Kidney (tissue), 14 donors: ENCODE results near the gene ILK. TPM values are rescaled to one million over a fixed set of nuclear protein-coding genes. Genes with fewer than 3 reads are reported as not detected.

Experiments used
- DNase-seq, 5 donors: peaks; one replicate each; pipeline ENCODE4 v3.0.0-alpha.2; 2013 to 2020
- FAIRE-seq: peaks from 2 replicates; lab custom pipeline; 2012; peaks lifted over from hg19 to GRCh38; lab: Jason Lieb, UNC
- H3K27ac ChIP-seq, 2 donors: one replicate each; pipeline ENCODE4 v1.7.0; 2013; ENCODE audit warnings: low read depth in 2 of 2, low read length in 2 of 2, inconsistent platforms in 1 of 2
- H3K27me3 ChIP-seq: one replicate; pipeline ENCODE4 v1.7.1; 2013; ENCODE audit warnings: low read length, inconsistent platforms; ENCODE audit not compliant: control insufficient read depth, insufficient read depth
- H3K36me3 ChIP-seq, 3 donors: one replicate each; pipeline versions ENCODE4 v1.7.0 to v1.7.1; 2013; ENCODE audit warnings: low read length in 3 of 3, control low read depth in 1 of 3, inconsistent platforms in 1 of 3; ENCODE audit not compliant: insufficient read depth in 3 of 3, control insufficient read depth in 2 of 3
- H3K4me1 ChIP-seq, 3 donors: one replicate each; pipeline versions ENCODE4 v1.7.0 to v1.7.1; 2013; ENCODE audit warnings: low read length in 3 of 3, inconsistent platforms in 1 of 3, low read depth in 1 of 3; ENCODE audit not compliant: control insufficient read depth in 2 of 3, insufficient read depth in 2 of 3
- H3K4me3 ChIP-seq, 3 donors: one replicate each; pipeline versions ENCODE4 v1.7.0 to v1.8.1; 2013; ENCODE audit warnings: low read length in 3 of 3, control low read depth in 1 of 3, inconsistent platforms in 1 of 3
- H3K9ac ChIP-seq, 3 donors: one replicate each; pipeline versions ENCODE4 v1.7.0 to v1.7.1; 2013; ENCODE audit warnings: low read length in 3 of 3, control low read depth in 1 of 3, inconsistent platforms in 1 of 3
- H3K9me3 ChIP-seq, 3 donors: one replicate each; pipeline versions ENCODE4 v1.7.0 to v1.7.1; 2013; ENCODE audit warnings: low read length in 3 of 3, control low read depth in 1 of 3, inconsistent platforms in 1 of 3; ENCODE audit not compliant: control insufficient read depth in 2 of 3, insufficient read depth in 1 of 3
- CTCF ChIP-seq: IDR thresholded peaks from 3 replicates; pipeline ENCODE4 v1.5.1; 2012; ENCODE audit warnings: mild to moderate bottlenecking, moderate library complexity, borderline replicate concordance; ENCODE audit not compliant: insufficient read depth; ENCODE audit errors: extremely low read depth
- intact Hi-C: fragments of 100-400 bp; cut with DNase I; formaldehyde crosslinking; loops from one replicate; pipeline ENCODE4 v1.11.1; 2022
- polyA plus RNA-seq: library from polyadenylated mRNA; stranded (reverse); fragments of 350-450 nt; fragmentation: Illumina TruSeq; extraction: RNeasy Lipid Tissue Mini Kit (QIAGEN cat#74804); gene quantifications from one replicate; pipeline ENCODE4 v1.2.3, GENCODE V29; 2014; ENCODE audit warnings: low read depth, low replicate concordance; ENCODE audit not compliant: insufficient read depth
- total RNA-seq: library from RNA; stranded (reverse); fragmentation: NEBNext Ultra II Directional; extraction: Animal tissue kit (Norgen Biotek cat#: 25700); gene quantifications from one replicate; pipeline ENCODE4 v1.2.1, GENCODE V29; 2021
- donor health status: control.
- donor health status: control.
- donor health status: control.
- donor health status: control.
- donor health status: control.
- donor health status: DM: yes; HTN: yes; CAD: no.
- donor health status: Normal renal cell carcinoma (clear cell type).

Gene ILK
- total and polyA plus RNA-seq, 2 donors from 2014 or later = 149 to 170 TPM

- Histone ChIP-seq H3K27me3 (no peaks in the 10 kb centered on the region), H3K4me3 (no peak overlapping the region), H3K4me1 (peaks cover 5 to 44% (median 31%) of the 10 kb centered on the region in 3 donors), H3K36me3 (peaks cover 20 to 37% (median 27%) of the 10 kb centered on the region in 3 donors), H3K27ac (peak overlapping the region in 1 of 2 donors; percentile 16), H3K9me3 (no peaks in the 10 kb centered on the region), H3K9ac (no peak overlapping the region)
- TF ChIP-seq CTCF = no peak
- intact Hi-C loops = no loop called here
- FAIRE-seq (no peak), DNase-seq (peak in 3 of 5 donors; percentile 8 to 49 (median 40))
Observed at GRCh38 chr11:6608726-6609501, 5.3 kb downstream of the ILK start.

GRCh38 chr11:6609502-6610015 is 6.0 kb downstream of the ILK start:
- intact Hi-C loops = no loop called here
- TF ChIP-seq CTCF = no peak
- no peak overlapping the region for H3K4me3 ChIP-seq
- no peak overlapping the region for H3K9ac ChIP-seq
- peak in 2 of 5 donors; percentile 5 to 24 for DNase-seq
- H3K27ac ChIP-seq = peak overlapping the region in 1 of 2 donors; percentile 5
- H3K9me3 ChIP-seq = no peaks in the 10 kb centered on the region
- no peak for FAIRE-seq
- H3K27me3 ChIP-seq = no peaks in the 10 kb centered on the region
- H3K4me1 ChIP-seq = peaks cover 5 to 41% (median 31%) of the 10 kb centered on the region in 3 donors
- H3K36me3 ChIP-seq = peaks cover 20 to 39% (median 27%) of the 10 kb centered on the region in 3 donors

- Histone ChIP-seq H3K27me3 (no peaks in the 10 kb centered on the region), H3K9ac (no peak overlapping the region), H3K27ac (no peak overlapping the region), H3K9me3 (no peaks in the 10 kb centered on the region), H3K4me3 (no peak overlapping the region), H3K36me3 (peaks cover 24 to 50% (median 30%) of the 10 kb centered on the region in 3 donors), H3K4me1 (peaks cover 3 to 31% (median 31%) of the 10 kb centered on the region in 3 donors)
- TF ChIP-seq CTCF = no peak
- FAIRE-seq = no peak
- DNase-seq = peak in 2 of 5 donors; percentile 58 to 60
- intact Hi-C loops = no loop called here
Observed at GRCh38 chr11:6610591-6610990, 7.0 kb downstream of the ILK start.
